Choroid plexus epithelial cell (primary cell): ENCODE measurements around the gene GSTO1.

ENCODE experiments used
- DNase-seq: peaks from one replicate; pipeline ENCODE4 v3.0.0-alpha.2; 2010; ENCODE audit warnings: low read depth
- H3K4me3 ChIP-seq: 2 replicates; pipeline ENCODE4 v1.5.1; 2011; ENCODE audit warnings: low read depth, mild to moderate bottlenecking, control low read depth, low read length, moderate library complexity
- CTCF ChIP-seq: conservative IDR thresholded peaks from 2 replicates; pipeline ENCODE4 v1.5.1; 2011; ENCODE audit warnings: low read depth, mild to moderate bottlenecking, control low read depth, inconsistent platforms, low read length, moderate library complexity

Gene GSTO1

DNA sequence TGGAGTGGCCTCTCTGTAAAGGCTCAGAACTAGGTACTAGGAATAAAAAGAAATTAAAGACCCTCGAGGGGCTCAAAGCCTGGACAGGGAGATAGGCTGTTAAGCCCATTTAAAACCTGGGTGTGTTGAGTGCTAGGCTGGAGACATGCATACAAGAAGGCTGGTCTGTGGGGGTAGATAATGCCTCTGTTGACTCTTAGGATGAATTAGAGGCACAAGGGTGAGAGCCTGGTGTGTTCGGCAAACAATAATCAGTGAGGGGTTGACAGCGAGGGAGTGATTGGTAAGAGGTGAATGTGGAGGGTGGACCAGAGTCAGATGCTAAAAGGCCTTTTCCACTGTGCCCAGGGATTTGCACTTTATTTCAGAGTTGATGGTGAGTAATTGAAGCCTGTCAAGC, 27.0 kb downstream of the GSTO1 start:
- no peak overlapping the region for H3K4me3 ChIP-seq
- DNase-seq, result no peak
- no peak for TF ChIP-seq CTCF

DNA sequence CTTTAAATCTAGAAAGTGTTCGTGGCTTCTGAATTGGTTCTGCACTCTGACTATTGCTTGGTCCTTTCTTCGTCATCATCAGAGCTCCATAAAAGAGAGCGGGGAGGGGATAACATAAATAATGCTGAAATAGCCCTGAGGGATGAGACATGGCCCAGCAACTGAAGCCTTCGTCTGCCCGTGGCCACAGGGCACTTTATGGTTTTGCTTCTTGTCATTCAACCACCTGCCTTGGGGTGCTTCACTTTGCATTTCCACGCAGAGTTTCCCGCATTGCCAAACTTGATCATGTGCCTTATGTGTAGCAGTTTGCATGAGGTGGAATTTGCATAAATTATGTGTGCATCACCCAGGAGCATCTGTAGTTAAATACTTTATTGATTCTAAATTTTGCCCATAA, 30.2 kb downstream of the GSTO1 start:
- H3K4me3 ChIP-seq, result no peak overlapping the region
- DNase-seq, result no peak
- no peak for TF ChIP-seq CTCF

GRCh38 chr10:104286939-104287338, 32.2 kb downstream of the GSTO1 start:
- DNase-seq, result no peak
- no peak for TF ChIP-seq CTCF
- no peak overlapping the region for H3K4me3 ChIP-seq

DNA sequence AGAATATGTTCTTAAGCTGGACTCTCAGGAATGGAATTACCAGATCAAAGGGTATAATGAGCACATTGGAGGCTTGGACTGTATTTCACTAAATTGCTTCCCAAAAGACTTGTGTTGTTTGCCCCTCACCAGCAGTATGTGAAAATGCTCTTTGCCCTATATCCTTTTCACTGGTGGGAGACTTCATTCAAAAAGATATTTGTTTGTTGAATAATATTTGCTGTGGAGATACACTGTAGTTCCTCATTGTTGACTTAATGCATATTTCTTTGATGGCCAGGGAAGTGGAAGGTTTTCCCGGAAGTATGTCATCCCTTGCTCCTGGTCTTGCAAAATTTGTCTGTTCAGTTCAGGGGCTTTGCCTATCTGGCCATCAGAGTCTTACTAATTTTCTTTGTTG, 33.7 kb downstream of the GSTO1 start:
- H3K4me3 ChIP-seq, result no peak overlapping the region
- DNase-seq, result peak; percentile 46
- TF ChIP-seq CTCF, result no peak

- TF ChIP-seq CTCF, result peak; percentile 100
- peak overlapping the region; percentile 3 for H3K4me3 ChIP-seq
- DNase-seq, result peak; percentile 93
Observed at GRCh38 chr10:104291439-104291951, 36.8 kb downstream of the GSTO1 start.

GRCh38 chr10:104293011-104293410, 38.3 kb downstream of the GSTO1 start:
- H3K4me3 ChIP-seq, result no peak overlapping the region
- no peak for TF ChIP-seq CTCF
- DNase-seq, result peak; percentile 95

- no peak for TF ChIP-seq CTCF
- peak; percentile 68 for DNase-seq
- no peak overlapping the region for H3K4me3 ChIP-seq
Observed at GRCh38 chr10:104293781-104294321, 39.2 kb downstream of the GSTO1 start.
